Measurements from ENCODE around the gene ATP1A4.
"Not testable (repeated sequence)": the region's sequence is repeated elsewhere in the genome, so short reads cannot be mapped to it uniquely, and the experiment has no call there.

ATP1A4 gene

GRCh38 chr1:160124705-160125478, 26.5 kb upstream of the ATP1A4 start:
- peak; percentile 83 for DNase-seq (ENCODE audit: low spot score)

DNA sequence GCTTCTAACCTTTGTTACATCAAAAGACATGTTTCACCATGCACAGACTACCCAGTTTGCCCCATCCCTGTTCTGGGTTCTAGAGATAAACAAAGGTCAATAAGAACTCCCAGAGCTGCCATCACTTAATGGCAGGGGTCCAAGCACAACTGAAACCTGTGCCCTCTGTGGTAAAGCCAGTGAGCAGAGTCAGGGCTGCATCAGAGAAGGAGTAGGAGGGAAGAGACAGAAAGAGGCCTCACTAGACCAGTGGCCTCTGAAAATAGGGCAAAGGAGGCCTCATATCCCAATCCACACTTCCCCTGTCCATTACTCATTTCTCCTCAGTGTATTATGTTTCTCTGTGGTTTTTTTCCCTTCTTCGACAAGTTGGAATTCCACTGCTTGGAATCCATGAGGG, 25.7 kb upstream of the ATP1A4 start:
- DNase-seq (ENCODE audit: low spot score) = peak; percentile 57

GRCh38 chr1:160126342-160126741, 25.1 kb upstream of the ATP1A4 start:
- DNase-seq (ENCODE audit: low spot score) = not testable (repeated sequence)

DNA sequence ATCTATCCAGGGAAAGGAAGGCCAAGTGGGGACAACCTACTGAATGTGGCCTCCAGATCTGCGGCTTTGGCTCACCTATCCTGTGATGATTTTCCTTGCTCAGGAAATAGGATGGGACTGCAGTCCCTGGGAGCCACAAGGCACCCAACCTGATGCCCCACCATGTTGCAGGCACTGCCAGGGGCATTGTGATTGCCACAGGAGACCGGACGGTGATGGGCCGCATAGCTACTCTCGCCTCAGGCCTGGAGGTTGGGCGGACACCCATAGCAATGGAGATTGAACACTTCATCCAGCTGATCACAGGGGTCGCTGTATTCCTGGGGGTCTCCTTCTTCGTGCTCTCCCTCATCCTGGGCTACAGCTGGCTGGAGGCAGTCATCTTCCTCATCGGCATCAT, 24.0 kb upstream of the ATP1A4 start:
- no peak for DNase-seq (ENCODE audit: low spot score)

GRCh38 chr1:160127865-160128523, 23.4 kb upstream of the ATP1A4 start:
- peak; percentile 85 for DNase-seq (ENCODE audit: low spot score)

GRCh38 chr1:160128636-160129035, 22.8 kb upstream of the ATP1A4 start:
- DNase-seq (ENCODE audit: low spot score) = no peak

DNA sequence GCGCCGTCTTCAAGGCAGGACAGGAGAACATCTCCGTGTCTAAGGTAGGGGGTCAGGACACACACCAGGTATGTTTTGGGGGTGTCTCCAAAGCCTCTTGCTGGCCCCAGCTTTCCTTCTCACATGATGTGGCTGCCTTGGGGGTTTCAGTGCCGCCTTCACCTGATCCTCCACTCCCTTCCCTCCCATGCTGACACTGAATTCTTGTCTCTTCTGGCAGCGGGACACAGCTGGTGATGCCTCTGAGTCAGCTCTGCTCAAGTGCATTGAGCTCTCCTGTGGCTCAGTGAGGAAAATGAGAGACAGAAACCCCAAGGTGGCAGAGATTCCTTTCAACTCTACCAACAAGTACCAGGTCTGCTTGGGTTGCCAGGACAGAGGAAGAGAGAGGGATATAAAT, 22.4 kb upstream of the ATP1A4 start:
- DNase-seq (ENCODE audit: low spot score) = peak; percentile 52

GRCh38 chr1:160129558-160129957, 21.8 kb upstream of the ATP1A4 start:
- DNase-seq (ENCODE audit: low spot score) = no peak

GRCh38 chr1:160129966-160130365, 21.4 kb upstream of the ATP1A4 start:
- DNase-seq (ENCODE audit: low spot score) = no peak

DNA sequence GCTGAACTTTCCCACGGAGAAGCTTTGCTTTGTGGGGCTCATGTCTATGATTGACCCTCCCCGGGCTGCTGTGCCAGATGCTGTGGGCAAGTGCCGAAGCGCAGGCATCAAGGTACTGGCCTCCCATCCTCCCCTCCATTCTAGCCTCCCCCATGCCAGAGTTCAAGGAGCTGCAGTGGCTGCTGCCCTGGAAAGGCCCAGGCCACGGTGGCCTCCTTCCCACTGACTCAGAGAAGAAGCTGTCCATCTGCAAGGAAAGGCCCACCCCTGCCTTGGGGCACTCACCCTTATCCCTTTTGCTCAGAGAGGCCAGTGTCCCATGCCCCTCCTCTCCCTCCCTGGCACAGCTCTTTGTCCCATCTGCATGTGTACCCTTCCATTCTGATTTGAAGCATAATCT, 20.9 kb upstream of the ATP1A4 start:
- no peak for DNase-seq (ENCODE audit: low spot score)

GRCh38 chr1:160130939-160131338, 20.5 kb upstream of the ATP1A4 start:
- DNase-seq (ENCODE audit: low spot score) = no peak

DNA sequence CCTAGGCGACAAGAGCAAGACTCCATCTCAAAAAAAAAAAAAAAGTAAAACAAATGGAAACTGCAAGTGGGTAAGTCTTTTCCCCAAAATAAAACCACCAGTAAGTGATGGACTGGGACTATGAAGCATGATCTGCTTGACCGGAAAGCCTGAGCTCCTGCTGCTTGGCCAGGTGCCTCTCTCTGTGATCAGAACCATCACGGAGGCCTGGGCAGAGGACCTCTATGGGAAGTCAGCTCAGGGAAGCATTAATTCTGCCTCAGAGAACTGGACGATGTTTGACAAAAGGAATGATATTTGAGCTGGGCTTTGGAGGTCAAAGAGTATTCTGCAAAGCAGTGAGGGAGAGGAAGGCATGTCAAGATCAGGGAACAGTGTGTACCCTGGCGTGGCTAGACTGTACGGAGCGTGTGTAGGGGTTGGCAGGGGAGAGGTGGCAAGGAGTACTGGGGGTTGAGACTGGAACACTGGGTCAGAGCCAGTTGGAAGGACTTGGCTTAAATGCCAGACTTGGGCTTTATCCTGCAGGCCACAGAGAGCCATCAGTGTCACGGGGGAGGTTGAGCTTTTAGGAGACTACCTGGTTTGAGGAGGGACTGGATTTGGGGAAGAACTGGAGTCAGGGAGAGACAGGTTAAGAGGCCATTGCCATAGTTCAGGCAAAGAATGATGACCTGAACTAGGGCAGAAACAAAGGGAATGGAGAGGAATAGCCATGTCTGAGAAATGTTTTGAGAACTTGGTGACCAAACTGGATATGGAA, 19.4 kb upstream of the ATP1A4 start:
- DNase-seq (ENCODE audit: low spot score) = no peak

GRCh38 chr1:160133990-160134770, 17.2 kb upstream of the ATP1A4 start:
- no peak for DNase-seq (ENCODE audit: low spot score)

DNA sequence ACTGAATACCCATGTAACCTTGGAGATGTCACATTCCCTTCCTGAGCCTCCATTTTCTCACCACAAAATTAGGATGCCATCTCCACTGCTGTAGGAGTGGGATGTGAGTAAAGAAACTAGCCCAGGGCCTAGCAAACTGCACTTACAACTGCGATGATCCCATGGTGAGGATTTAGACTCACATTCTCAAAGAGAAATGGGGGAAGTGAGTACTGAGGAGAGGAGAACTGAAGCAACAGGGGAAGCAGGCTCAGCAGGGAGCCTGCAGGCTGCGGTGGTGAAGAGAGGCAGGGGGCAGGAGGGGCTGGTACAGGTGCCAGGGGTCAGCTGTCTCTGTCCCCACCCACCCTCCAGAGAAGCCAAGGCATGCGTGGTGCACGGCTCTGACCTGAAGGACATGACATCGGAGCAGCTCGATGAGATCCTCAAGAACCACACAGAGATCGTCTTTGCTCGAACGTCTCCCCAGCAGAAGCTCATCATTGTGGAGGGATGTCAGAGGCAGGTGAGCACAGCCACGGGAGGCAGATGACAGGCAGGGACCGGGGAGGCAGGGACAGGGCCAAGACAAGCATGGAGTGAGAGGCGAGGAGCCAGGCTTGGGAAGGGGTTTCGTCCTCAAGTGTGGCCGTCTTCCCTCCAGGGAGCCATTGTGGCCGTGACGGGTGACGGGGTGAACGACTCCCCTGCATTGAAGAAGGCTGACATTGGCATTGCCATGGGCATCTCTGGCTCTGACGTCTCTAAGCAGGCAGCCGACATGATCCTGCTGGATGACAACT, 16.4 kb upstream of the ATP1A4 start:
- DNase-seq (ENCODE audit: low spot score) = no peak

- no peak for DNase-seq (ENCODE audit: low spot score)
Observed at GRCh38 chr1:160136121-160136925, 15.1 kb upstream of the ATP1A4 start.

GRCh38 chr1:160136926-160137200, 14.5 kb upstream of the ATP1A4 start:
- no peak for DNase-seq (ENCODE audit: low spot score)

DNA sequence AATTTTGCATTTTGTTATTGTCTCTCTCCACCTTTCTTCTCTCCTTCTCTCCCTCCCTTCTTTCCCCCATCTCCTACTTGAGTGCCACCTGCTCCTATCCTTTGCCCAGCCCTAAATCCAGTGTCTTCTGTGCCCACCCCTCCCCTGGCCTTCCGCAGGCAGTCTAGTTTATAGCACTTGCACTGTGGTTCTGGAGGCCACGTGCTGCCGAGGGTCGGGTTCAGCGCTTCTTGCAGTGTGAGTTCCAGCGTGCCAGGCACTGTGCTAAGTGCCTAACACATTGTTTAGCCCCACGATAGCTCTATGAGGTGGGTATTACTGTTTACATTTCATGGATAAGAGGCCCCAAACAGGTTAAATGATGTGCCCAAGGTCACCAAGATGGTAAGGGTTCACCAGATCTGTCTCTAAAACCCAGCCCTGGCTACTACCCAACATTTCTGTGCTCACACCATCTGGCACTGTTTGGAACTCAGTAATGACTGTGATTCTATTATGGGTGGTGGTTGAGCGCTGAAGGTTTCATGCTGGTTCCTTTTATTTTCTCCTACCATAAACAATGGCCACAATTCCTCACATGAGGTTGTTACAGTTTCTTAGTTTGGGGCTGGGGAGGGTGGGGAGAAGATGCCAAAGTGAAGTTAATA, 14.1 kb upstream of the ATP1A4 start:
- no peak for DNase-seq (ENCODE audit: low spot score)

DNA sequence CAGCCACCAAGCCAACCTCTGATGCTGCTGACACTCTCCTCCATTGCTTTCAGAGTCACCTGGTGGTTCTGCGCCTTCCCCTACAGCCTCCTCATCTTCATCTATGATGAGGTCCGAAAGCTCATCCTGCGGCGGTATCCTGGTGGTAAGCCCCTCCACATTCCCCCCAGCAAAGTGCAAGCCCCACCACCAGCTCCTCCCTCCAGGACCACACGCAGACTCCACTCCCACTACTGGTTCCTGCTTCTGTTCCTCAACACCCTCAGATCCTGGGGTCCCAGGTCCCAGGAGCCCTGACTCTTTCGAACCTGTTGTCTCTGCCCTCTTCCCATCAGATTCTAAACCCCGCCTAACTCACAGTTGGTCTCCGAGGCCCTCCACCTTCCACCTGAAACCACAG, 11.6 kb upstream of the ATP1A4 start:
- DNase-seq (ENCODE audit: low spot score) = no peak

- DNase-seq (ENCODE audit: low spot score) = no peak
Observed at GRCh38 chr1:160143695-160144094, 7.7 kb upstream of the ATP1A4 start.

DNA sequence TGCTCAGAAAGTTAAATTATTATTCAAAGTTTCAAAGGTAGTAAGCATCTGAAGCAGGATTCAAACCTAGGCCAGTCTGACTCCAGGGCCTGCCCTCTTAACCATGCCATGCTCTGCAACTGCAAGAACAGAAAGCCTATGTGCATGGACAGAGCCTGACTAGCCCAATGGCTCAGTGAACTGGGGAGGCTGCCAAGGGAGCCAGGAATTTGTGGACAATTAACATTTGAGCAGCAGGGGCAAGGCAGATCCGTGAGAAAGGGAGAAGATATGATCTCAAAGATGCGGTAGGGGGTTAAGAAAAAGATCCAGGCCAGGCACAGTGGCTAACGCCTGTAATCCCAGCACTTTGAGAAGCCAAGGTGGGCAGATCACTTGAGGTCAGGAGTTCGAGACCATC, 6.5 kb upstream of the ATP1A4 start:
- peak; percentile 60 for DNase-seq (ENCODE audit: low spot score)
